Activated naive CD8-positive, alpha-beta T cell (primary cell): ENCODE data around the gene DOCK8.
A peak's percentile ranks its signal among the peaks of the same experiment; 100 is the strongest.

Experiments
- H3K27ac Mint-ChIP-seq: one replicate; pipeline ENCODE4 v1.8.0; 2021; ENCODE audit warnings: mixed read lengths
- H3K27me3 Mint-ChIP-seq: one replicate; pipeline ENCODE4 v1.8.0; 2021; ENCODE audit warnings: mixed read lengths
- H3K36me3 Mint-ChIP-seq: one replicate; pipeline ENCODE4 v1.8.0; 2021; ENCODE audit warnings: mixed read lengths
- H3K4me1 Mint-ChIP-seq: one replicate; pipeline ENCODE4 v1.8.0; 2021; ENCODE audit warnings: low read depth, mixed read lengths
- H3K4me3 Mint-ChIP-seq: one replicate; pipeline ENCODE4 v1.8.0; 2021; ENCODE audit warnings: mild to moderate bottlenecking, mixed read lengths
- H3K9me3 Mint-ChIP-seq: one replicate; pipeline ENCODE4 v1.8.0; 2021; ENCODE audit warnings: low read depth, mixed read lengths

DOCK8 gene

DNA sequence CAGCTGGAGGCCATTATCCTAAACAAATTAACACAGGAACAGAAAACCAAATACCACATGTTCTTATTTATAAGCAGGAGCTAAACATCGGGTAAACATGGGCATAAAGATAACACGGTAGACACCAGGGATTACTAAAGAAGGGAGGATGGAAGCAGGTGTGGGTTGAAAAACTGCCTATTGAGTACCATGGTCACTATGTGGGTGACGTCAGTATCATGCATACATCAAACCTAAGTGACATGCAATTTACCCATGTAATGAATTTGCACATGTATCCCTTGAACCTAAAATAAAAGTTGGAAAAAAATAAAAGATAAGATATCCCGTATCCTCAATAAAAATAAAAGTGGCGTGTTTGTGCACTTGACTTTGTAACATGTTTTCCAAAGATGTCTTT, 88.8 kb downstream of the DOCK8 start:
- Mint-ChIP-seq H3K9me3 (no peaks in the 10 kb centered on the region), H3K36me3 (peaks cover 9% of the 10 kb centered on the region), H3K27ac (peak overlapping the region; percentile 46), H3K27me3 (no peaks in the 10 kb centered on the region), H3K4me3 (no peak overlapping the region), H3K4me1 (peaks cover 7% of the 10 kb centered on the region)

DNA sequence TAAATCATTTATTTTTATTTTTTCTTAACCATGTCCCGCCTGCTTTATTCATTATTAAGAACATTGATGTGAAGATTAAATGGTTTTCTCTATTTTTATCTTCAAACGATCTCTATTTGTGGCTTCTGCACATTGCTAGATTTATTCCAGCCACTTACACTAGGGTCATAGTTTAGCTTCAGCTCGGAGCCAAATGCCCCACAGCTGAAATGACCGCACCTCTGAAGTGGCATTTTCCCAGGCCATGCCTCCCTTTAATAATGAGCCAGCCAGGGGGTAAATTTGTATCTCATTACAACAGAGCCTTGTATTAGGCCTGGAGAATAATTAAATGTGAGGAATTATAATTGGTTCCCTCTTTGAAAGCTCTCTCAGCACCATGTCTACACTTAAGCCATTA, 89.4 kb downstream of the DOCK8 start:
- Mint-ChIP-seq H3K4me1 (peaks cover 6% of the 10 kb centered on the region), H3K36me3 (peaks cover 9% of the 10 kb centered on the region), H3K9me3 (no peaks in the 10 kb centered on the region), H3K4me3 (no peak overlapping the region), H3K27ac (peak overlapping the region; percentile 46), H3K27me3 (no peaks in the 10 kb centered on the region)

GRCh38 chr9:304519-305185, 90.0 kb downstream of the DOCK8 start:
- Mint-ChIP-seq H3K4me1 (peaks cover 6% of the 10 kb centered on the region), H3K27ac (no peak overlapping the region), H3K27me3 (no peaks in the 10 kb centered on the region), H3K36me3 (peaks cover 9% of the 10 kb centered on the region), H3K4me3 (no peak overlapping the region), H3K9me3 (no peaks in the 10 kb centered on the region)

DNA sequence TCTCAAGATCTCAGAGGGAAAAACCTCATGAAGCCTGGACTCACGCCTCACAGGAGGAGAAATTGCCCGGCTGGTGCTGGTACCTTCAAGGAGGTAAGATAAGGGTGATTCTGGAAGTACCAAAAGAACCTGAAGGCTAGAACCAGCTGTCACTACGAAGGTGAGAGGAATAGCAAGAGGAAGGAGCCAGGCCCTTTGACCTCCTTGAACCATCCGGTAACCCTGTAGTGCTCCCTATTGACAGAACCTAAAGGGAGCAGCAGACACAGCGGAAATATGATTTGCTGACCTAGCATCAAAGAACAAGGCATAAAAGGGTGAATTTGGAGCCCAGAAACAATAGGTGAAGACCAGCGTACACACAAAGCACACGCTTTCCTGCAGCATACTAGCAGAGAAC, 92.2 kb downstream of the DOCK8 start:
- Mint-ChIP-seq H3K27ac (no peak overlapping the region), H3K27me3 (no peaks in the 10 kb centered on the region), H3K4me3 (no peak overlapping the region), H3K4me1 (peaks cover 6% of the 10 kb centered on the region), H3K36me3 (peaks cover 6% of the 10 kb centered on the region), H3K9me3 (no peaks in the 10 kb centered on the region)

GRCh38 chr9:311841-312240, 97.2 kb downstream of the DOCK8 start:
- Mint-ChIP-seq H3K4me1 (peaks cover 3% of the 10 kb centered on the region), H3K9me3 (no peaks in the 10 kb centered on the region), H3K27me3 (no peaks in the 10 kb centered on the region), H3K27ac (no peak overlapping the region), H3K36me3 (peaks cover 3% of the 10 kb centered on the region), H3K4me3 (no peak overlapping the region)

DNA sequence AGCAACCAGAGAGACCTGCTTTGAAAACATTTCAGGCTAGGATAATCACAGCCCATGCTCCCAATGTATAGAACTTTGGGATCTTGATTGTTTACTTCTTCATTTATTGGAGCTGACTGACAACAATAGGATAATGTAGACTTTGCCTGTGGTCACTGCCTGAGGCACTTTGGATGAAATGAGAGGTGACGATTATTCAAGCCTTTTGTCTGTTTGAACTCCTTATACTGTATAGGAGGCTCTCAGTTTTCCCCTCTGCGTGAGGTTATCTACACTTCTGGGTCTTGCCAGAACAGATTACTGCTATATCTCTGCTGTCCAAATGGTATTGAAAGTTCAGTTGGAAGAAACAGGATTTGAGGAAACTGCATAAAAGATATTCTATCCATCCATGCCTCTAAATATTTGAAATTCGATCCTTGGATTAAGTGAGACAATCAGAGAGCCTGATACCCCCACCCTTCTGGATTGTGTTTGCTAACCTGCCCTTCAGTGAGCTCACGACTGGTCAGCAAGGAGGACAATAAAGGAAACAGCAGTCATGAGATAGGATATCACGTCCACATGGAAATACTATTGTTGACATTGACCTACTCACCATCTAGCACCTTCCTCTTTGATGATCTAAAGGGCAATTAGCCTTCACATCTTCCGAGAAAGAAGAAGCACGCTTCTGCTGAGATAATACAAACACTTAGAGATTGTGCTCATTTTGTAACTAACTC, 98.1 kb downstream of the DOCK8 start:
- Mint-ChIP-seq H3K9me3 (no peaks in the 10 kb centered on the region), H3K4me3 (no peak overlapping the region), H3K27ac (no peak overlapping the region), H3K36me3 (peaks cover 7% of the 10 kb centered on the region), H3K27me3 (no peaks in the 10 kb centered on the region), H3K4me1 (peaks cover under 1% of the 10 kb centered on the region)

DNA sequence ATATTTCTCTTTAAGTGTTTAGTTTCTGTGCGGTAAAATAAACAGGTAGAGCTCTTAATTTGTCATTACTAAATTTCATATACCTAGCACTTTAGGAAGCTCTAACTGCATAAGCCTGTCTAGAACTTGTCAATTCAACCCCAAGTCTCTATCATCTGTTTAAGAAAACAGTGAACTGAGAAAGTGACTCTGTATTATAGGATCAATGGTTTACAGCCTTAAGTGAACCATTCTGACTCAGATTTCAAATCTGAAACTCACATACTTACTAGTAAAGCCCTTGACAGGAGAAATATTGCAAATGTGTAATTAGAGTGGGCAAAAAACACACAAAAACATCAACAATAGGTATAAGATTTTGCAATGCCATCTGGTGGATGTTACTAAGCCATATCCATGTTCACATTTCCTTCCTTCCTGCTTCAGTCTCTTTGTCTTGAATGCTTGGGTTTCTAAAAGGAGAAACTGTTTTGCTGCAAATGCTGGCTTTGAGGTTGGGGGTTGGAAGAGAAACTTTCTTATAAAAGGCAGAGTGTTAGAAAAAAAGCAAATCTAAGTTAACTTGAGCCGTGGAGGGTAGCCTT, 101.8 kb downstream of the DOCK8 start:
- H3K36me3 Mint-ChIP-seq = peaks cover 9% of the 10 kb centered on the region
- H3K4me1 Mint-ChIP-seq = no peaks in the 10 kb centered on the region
- H3K4me3 Mint-ChIP-seq = no peak overlapping the region
- H3K27ac Mint-ChIP-seq = no peak overlapping the region
- H3K27me3 Mint-ChIP-seq = no peaks in the 10 kb centered on the region
- no peaks in the 10 kb centered on the region for H3K9me3 Mint-ChIP-seq

DNA sequence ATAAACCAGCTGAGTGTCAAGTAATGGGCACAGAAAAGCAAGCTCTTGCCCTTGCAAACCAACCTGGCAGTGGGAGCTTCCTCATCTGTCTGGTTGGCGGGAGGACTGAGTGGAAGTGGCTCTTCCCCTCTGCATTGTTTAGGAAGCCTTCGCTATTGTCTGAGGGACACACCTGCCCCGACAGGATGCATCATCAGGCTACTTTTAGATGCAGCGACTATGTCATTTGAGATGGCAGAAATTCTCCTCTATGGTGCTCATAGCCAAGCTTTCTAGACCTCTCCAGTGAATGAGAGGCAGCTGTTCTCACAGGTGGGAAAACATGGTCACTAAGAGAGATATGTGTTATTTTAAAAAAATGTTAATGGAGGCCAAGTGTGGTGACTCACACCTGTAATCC, 104.0 kb downstream of the DOCK8 start:
- peaks cover 9% of the 10 kb centered on the region for H3K36me3 Mint-ChIP-seq

DNA sequence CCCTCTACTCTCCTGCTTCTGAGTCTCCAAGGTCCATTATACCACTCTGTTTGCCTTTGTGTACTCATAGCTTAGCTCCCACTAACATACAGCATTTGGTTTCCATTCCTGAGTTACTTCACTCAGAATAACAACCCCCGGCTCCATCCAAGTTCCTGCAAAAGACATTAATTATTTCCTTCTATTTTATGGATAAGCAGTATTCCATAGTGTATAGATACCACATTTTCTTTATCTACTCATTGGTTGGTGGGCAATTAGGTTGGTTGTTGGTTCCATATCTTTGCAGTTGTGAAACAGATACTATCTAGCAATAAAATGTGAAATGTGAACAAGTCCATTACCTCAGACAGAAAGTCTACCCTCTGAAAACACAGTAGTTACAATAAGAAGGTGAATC, 110.3 kb downstream of the DOCK8 start:
- Mint-ChIP-seq H3K36me3 (peaks cover 10% of the 10 kb centered on the region), H3K4me3 (no peak overlapping the region), H3K4me1 (peaks cover 1% of the 10 kb centered on the region), H3K9me3 (no peaks in the 10 kb centered on the region), H3K27ac (no peak overlapping the region), H3K27me3 (no peaks in the 10 kb centered on the region)

More for the DNA sequence above, 104.0 kb downstream of the DOCK8 start:
- H3K27me3 Mint-ChIP-seq = no peaks in the 10 kb centered on the region
- H3K4me3 Mint-ChIP-seq = no peak overlapping the region
- no peak overlapping the region for H3K27ac Mint-ChIP-seq
- H3K4me1 Mint-ChIP-seq = no peaks in the 10 kb centered on the region
- H3K9me3 Mint-ChIP-seq = no peaks in the 10 kb centered on the region

GRCh38 chr9:326667-327066, 112.0 kb downstream of the DOCK8 start:
- H3K27ac Mint-ChIP-seq = no peak overlapping the region
- no peak overlapping the region for H3K4me3 Mint-ChIP-seq
- no peaks in the 10 kb centered on the region for H3K9me3 Mint-ChIP-seq
- no peaks in the 10 kb centered on the region for H3K27me3 Mint-ChIP-seq
- H3K4me1 Mint-ChIP-seq = peaks cover 5% of the 10 kb centered on the region
- H3K36me3 Mint-ChIP-seq = peaks cover 10% of the 10 kb centered on the region

DNA sequence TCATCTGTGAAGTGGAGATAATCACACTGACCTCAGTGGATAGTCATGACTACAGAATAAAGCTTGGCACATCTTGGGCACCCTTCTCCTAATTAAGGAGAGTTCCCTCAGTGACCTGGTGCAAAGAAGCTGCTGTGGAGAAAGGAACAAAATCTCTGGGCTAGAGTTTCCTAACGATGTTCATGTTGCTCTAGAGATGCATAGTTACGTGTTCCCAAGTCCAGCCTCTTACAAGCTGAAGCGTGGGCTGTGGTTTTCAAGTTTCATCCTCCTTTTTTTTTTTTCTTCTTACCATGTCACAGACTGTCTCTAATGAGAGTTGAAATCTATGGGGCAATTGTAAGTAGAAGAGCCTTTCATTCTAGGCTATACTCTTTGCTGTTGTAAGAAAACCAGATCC, 113.8 kb downstream of the DOCK8 start:
- no peaks in the 10 kb centered on the region for H3K27me3 Mint-ChIP-seq
- no peak overlapping the region for H3K27ac Mint-ChIP-seq
- peaks cover 5% of the 10 kb centered on the region for H3K4me1 Mint-ChIP-seq
- H3K4me3 Mint-ChIP-seq = no peak overlapping the region
- no peaks in the 10 kb centered on the region for H3K9me3 Mint-ChIP-seq
- H3K36me3 Mint-ChIP-seq = peaks cover 10% of the 10 kb centered on the region

DNA sequence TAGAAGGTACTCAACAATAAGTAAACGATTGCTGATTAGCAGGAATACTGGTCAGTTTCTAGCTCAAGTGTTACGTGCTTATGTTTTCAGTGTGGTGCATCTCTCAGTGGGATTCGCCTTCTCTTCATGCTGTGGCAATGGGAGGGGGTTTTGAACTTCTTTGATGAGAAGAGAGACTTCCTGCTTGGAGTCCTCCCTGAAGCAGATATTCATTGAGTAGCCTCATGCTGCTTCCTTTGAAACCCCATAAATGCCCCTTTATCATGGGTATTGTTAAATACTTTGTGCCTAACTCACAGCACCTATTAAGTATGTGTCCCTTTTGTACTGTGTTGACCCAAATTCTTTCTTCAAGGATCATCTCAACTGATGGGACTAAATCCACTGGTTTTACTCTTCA, 116.5 kb downstream of the DOCK8 start:
- Mint-ChIP-seq H3K27me3 (no peaks in the 10 kb centered on the region), H3K9me3 (no peaks in the 10 kb centered on the region), H3K27ac (peak overlapping the region; percentile 4), H3K36me3 (peaks cover 17% of the 10 kb centered on the region), H3K4me3 (no peak overlapping the region), H3K4me1 (peaks cover 26% of the 10 kb centered on the region)

GRCh38 chr9:335373-335772, 120.7 kb downstream of the DOCK8 start:
- Mint-ChIP-seq H3K4me1 (peaks cover 24% of the 10 kb centered on the region), H3K27ac (peak overlapping the region; percentile 89), H3K4me3 (peak overlapping the region; percentile 32), H3K27me3 (no peaks in the 10 kb centered on the region), H3K36me3 (peaks cover 17% of the 10 kb centered on the region), H3K9me3 (no peaks in the 10 kb centered on the region)

- Mint-ChIP-seq H3K4me1 (peaks cover 24% of the 10 kb centered on the region), H3K36me3 (peaks cover 17% of the 10 kb centered on the region), H3K27ac (peak overlapping the region; percentile 89), H3K4me3 (no peak overlapping the region), H3K9me3 (no peaks in the 10 kb centered on the region), H3K27me3 (no peaks in the 10 kb centered on the region)
These were observed 121.4 kb downstream of the DOCK8 start for GRCh38 chr9:336039-336438.

DNA sequence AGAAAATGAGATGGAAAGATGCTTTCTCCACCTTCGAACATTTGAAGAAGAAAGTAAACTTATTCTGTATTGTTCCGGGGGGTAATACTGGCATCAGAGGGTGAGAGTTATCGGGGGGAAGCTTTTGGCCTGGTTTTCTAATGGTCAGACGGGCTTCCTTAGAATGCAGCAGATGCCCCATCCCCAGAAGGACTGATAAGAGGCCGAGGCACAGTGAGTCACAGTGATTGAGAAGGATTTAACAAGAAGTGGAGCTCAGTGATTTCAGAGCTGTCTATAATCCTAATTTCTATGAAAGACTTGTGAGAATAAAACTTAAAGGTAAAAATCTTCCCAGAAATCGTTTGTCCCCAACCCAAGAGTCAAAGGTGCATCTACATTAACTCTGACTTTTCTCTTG, 123.9 kb downstream of the DOCK8 start:
- H3K4me3 Mint-ChIP-seq = no peak overlapping the region
- H3K36me3 Mint-ChIP-seq = peaks cover 20% of the 10 kb centered on the region
- H3K9me3 Mint-ChIP-seq = no peaks in the 10 kb centered on the region
- no peaks in the 10 kb centered on the region for H3K27me3 Mint-ChIP-seq
- no peak overlapping the region for H3K27ac Mint-ChIP-seq
- peaks cover 20% of the 10 kb centered on the region for H3K4me1 Mint-ChIP-seq
